GM18861 (cell line): ENCODE measurements around the gene UTP11.

Source experiments
- ATAC-seq: cut with Tn5 transposase; IDR thresholded peaks from one replicate; pipeline ENCODE4 v1.9.1; 2021; ENCODE audit not compliant: unreplicated experiment

Gene UTP11

GRCh38 chr1:38045401-38046332 lies 33.1 kb downstream of the UTP11 start:
- no peak for ATAC-seq

- no peak for ATAC-seq
Observed at GRCh38 chr1:38046333-38046883, 33.9 kb downstream of the UTP11 start, which contains the start of gene POU3F1. Gene POU3F1 (minus strand): TSS chr1:38046793. CDS start chr1:38046743, 50 bp downstream.

- ATAC-seq: no peak
Observed at GRCh38 chr1:38046884-38047602, 34.5 kb downstream of the UTP11 start.

- no peak for ATAC-seq
Observed at GRCh38 chr1:38047603-38048141, 35.1 kb downstream of the UTP11 start.

GRCh38 chr1:38050397-38051078 lies 38.0 kb downstream of the UTP11 start:
- ATAC-seq: no peak

- ATAC-seq: no peak
Observed at GRCh38 chr1:38051079-38051543, 38.6 kb downstream of the UTP11 start.

- ATAC-seq: peak; percentile 46
Observed at GRCh38 chr1:38052750-38053415, 40.3 kb downstream of the UTP11 start.

- ATAC-seq: no peak
Observed at GRCh38 chr1:38053416-38054091, 41.0 kb downstream of the UTP11 start.

- ATAC-seq: no peak
Observed at GRCh38 chr1:38055398-38055797, 42.9 kb downstream of the UTP11 start.

GRCh38 chr1:38055965-38056364 lies 43.4 kb downstream of the UTP11 start:
- ATAC-seq: no peak

- ATAC-seq: no peak
Observed at GRCh38 chr1:38059635-38060250, 47.2 kb downstream of the UTP11 start.

- no peak for ATAC-seq
Observed at GRCh38 chr1:38060498-38060897, 48.0 kb downstream of the UTP11 start.

GRCh38 chr1:38061290-38061689 lies 48.8 kb downstream of the UTP11 start:
- no peak for ATAC-seq

- ATAC-seq: peak; percentile 45
Observed at GRCh38 chr1:38061883-38062328, 49.4 kb downstream of the UTP11 start.

GRCh38 chr1:38062361-38063288 lies 50.1 kb downstream of the UTP11 start:
- no peak for ATAC-seq

- ATAC-seq: no peak
Observed at GRCh38 chr1:38063616-38064015, 51.1 kb downstream of the UTP11 start.

- ATAC-seq: no peak
Observed at GRCh38 chr1:38064197-38064903, 51.8 kb downstream of the UTP11 start.
